A549 (cell line): ENCODE data around the gene TMCC2. TPM values are rescaled to one million over a fixed set of nuclear protein-coding genes. Genes with fewer than 3 reads are reported as not detected.
A peak's percentile ranks its signal among the peaks of the same experiment; 100 is the strongest.

Experiments
- ATAC-seq, 2 experiments: fragments of 200-7000 bp in 1 of 2; fragments of >200 bp in 1 of 2; cut with Nextera tagmentation in 1 of 2; cut with Tn5 transposase in 1 of 2; 3 replicates each; pipeline versions ENCODE4 v1.8.0 to v1.9.1; 2018 to 2020; ENCODE audit warnings: mild to moderate bottlenecking in 1 of 2, moderate library complexity in 1 of 2
- CTCF ChIA-PET: fragments of 300-600 bp; sonication (Branson Sonifier 250); formaldehyde crosslinking; extraction: SDS; loops from one replicate; lab custom pipeline; 2021; ENCODE audit warnings: antibody characterized with exemption, inconsistent platforms; lab: Yijun Ruan, JAX
- POLR2A ChIA-PET: fragments of 350-600 bp; formaldehyde crosslinking; extraction: SDS; loops from one replicate; lab custom pipeline; 2021; ENCODE audit warnings: antibody characterized with exemption, inconsistent platforms; lab: Yijun Ruan, JAX
- DNase-seq, 2 experiments: peaks; one replicate each; pipeline versions ENCODE4 v3.0.0 to v3.0.0-alpha.2; 2011 to 2016; ENCODE audit warnings: low read depth in 1 of 2, low spot score in 1 of 2
- FAIRE-seq: peaks from 2 replicates; lab custom pipeline; 2011; peaks lifted over from hg19 to GRCh38; lab: Jason Lieb, UNC
- H3K27ac ChIP-seq, 2 experiments: fragments of >200 bp; sonication (Bioruptor Twin); formaldehyde crosslinking; 3 replicates each; pipeline ENCODE4 v1.5.1; 2016 to 2017
- H3K4me1 ChIP-seq: fragments of >200 bp; sonication (Bioruptor Twin); formaldehyde crosslinking; 3 replicates; pipeline ENCODE4 v1.6.1; 2016
- H3K4me2 ChIP-seq: fragments of >200 bp; sonication (Bioruptor Twin); formaldehyde crosslinking; 3 replicates; pipeline ENCODE4 v1.6.1; 2016
- H3K4me3 ChIP-seq: fragments of >200 bp; sonication (Bioruptor Twin); formaldehyde crosslinking; 3 replicates; pipeline ENCODE4 v1.5.1; 2016
- H3K9me3 ChIP-seq: fragments of >200 bp; sonication (Bioruptor Twin); formaldehyde crosslinking; 3 replicates; pipeline ENCODE4 v1.6.1; 2016
- BCL3 ChIP-seq: fragments of >200 bp; sonication (Bioruptor Twin); formaldehyde crosslinking; IDR thresholded peaks from 3 replicates; pipeline ENCODE4 v1.6.1; 2016
- CEBPB ChIP-seq, 2 experiments: fragments of >200 bp in 1 of 2; sonication (Bioruptor Twin) in 1 of 2; formaldehyde crosslinking in 1 of 2; IDR thresholded peaks; 2 replicates each; pipeline ENCODE4 v1.6.1; 2012 to 2016
- CTCF ChIP-seq: fragments of >200 bp; sonication (Bioruptor Twin); formaldehyde crosslinking; IDR thresholded peaks from 3 replicates; pipeline ENCODE4 v1.5.1; 2016
- E2F6 ChIP-seq: IDR thresholded peaks from 2 replicates; pipeline ENCODE4 v1.6.1; 2012; ENCODE audit warnings: low read depth, borderline replicate concordance
- EHMT2 ChIP-seq: fragments of 200-600 bp; sonication (generic); IDR thresholded peaks from 2 replicates; pipeline ENCODE4 v1.6.1; 2016; ENCODE audit warnings: antibody characterized with exemption, low read depth, mild to moderate bottlenecking, moderate library complexity
- ESRRA ChIP-seq: fragments of 150-350 bp; IDR thresholded peaks from 2 replicates; pipeline ENCODE4 v1.6.1; 2014; ENCODE audit warnings: mild to moderate bottlenecking, low read length, borderline replicate concordance
- MAZ ChIP-seq: fragments of 150-350 bp; IDR thresholded peaks from 2 replicates; pipeline ENCODE4 v1.6.1; 2014; ENCODE audit warnings: antibody characterized with exemption, low read depth, low read length, borderline replicate concordance
- RAD21 ChIP-seq, 2 experiments: fragments of >200 bp in 1 of 2; sonication (Bioruptor Twin) in 1 of 2; formaldehyde crosslinking in 1 of 2; IDR thresholded peaks in 1 of 2; conservative IDR thresholded peaks in 1 of 2; 2 replicates in 1 of 2; 3 replicates in 1 of 2; pipeline ENCODE4 v1.6.1; 2012 to 2018; ENCODE audit warnings: inconsistent platforms in 1 of 2
- REST ChIP-seq: fragments of 200-600 bp; sonication (generic); IDR thresholded peaks from 2 replicates; pipeline ENCODE4 v1.6.1; 2016; ENCODE audit warnings: antibody characterized with exemption, mild to moderate bottlenecking, moderate library complexity
- SMC3 ChIP-seq: fragments of >200 bp; sonication (Bioruptor Twin); formaldehyde crosslinking; IDR thresholded peaks from 3 replicates; pipeline ENCODE4 v1.6.1; 2018; ENCODE audit warnings: inconsistent platforms
- ZFP36 ChIP-seq: fragments of 450-650 bp; IDR thresholded peaks from 2 replicates; pipeline ENCODE4 v1.6.1; 2014; ENCODE audit warnings: borderline replicate concordance; ENCODE audit not compliant: partially characterized antibody
- WGBS: methylation state at CpG from one replicate; pipeline ENCODE4 v1.1.6; 2017; ENCODE audit errors: missing lambda C conversion rate; 5-methylcytosine and 5-hydroxymethylcytosine counted together
- polyA plus RNA-seq, 4 experiments: library from polyadenylated mRNA; depleted of rRNA in 3 of 4; stranded (reverse); fragments of >200 nt; fragmentation: RNase III in 1 of 4; extraction: RNeasy Plus Mini Kit Qiagen cat#74134 plus additional on column Dnase treatment in 1 of 4; gene quantifications; 2 replicates in 3 of 4; 3 replicates in 1 of 4; pipeline ENCODE4 v1.2.3, GENCODE V29; 2011 to 2017

Gene TMCC2
- polyA plus RNA-seq, 2 of the 4 experiments (the other 2 are of a cell fraction), result 1.7 to 3.2 TPM

- FAIRE-seq (no peak), DNase-seq (peak; percentile 82), ATAC-seq (peak; percentile 91 to 97)
- Histone ChIP-seq H3K4me1 (peaks cover 16% of the 10 kb centered on the region), H3K9me3 (no peaks in the 10 kb centered on the region), H3K27ac (peak overlapping the region in 1 of 2 experiments; percentile 51; a peak in 3 of 6 replicates), H3K4me2 (no peak overlapping the region), H3K4me3 (no peak overlapping the region)
- WGBS, result 38% methylated on average over 8 of the region's 8 CpGs
- POLR2A ChIA-PET, result interaction anchor here (1.0 to 1.5 kb wide), 3 partner anchors 27 to 134 kb away, joined by 4 to 6 read pairs (median 4); partner anchors contain the start of genes RBBP5 and TMCC2
- TF ChIP-seq ESRRA (no peak), REST (no peak), ZFP36 (no peak), BCL3 (no peak), CEBPB (IDR thresholded peaks at IDR 0.05) (no peak), E2F6 (no peak), CTCF (peak; percentile 95), RAD21 (conservative IDR thresholded peaks at IDR 0.05 in 1 of 2, IDR thresholded peaks at IDR 0.05 in 1 of 2) (peak; percentile 97 to 100), EHMT2 (no peak), SMC3 (peak; percentile 92)
- CTCF ChIA-PET, result interaction anchor here (0.6 to 89.2 kb wide), 82 partner anchors 7 to 668 kb away, joined by 3 to 3627 read pairs (median 4); partner anchors contain the start of genes DSTYK, KLHDC8A, NUAK2 and RBBP5
These were observed 28.4 kb downstream of the TMCC2 start for GRCh38 chr1:205255941-205256780.

- ChIA-PET POLR2A (interaction anchor here (1.5 kb wide), 2 partner anchors 27 to 135 kb away, joined by 4 to 6 read pairs; partner anchors contain the start of gene RBBP5), CTCF (interaction anchor here (0.6 to 89.2 kb wide), 64 partner anchors 6 to 669 kb away, joined by 3 to 3627 read pairs (median 5); partner anchors contain the start of genes DSTYK, KLHDC8A, NUAK2 and RBBP5)
- no peak for ATAC-seq
- no peak for DNase-seq
- no peak overlapping the region for H3K4me2 ChIP-seq
- TF ChIP-seq MAZ, result no peak
- 88% methylated on average over 17 of the region's 19 CpGs for WGBS
- peak overlapping the region in 1 of 2 experiments; percentile 82; a peak in 2 of 6 replicates for H3K27ac ChIP-seq
- no peak for FAIRE-seq
- no peaks in the 10 kb centered on the region for H3K9me3 ChIP-seq
- H3K4me3 ChIP-seq, result no peak overlapping the region
- peaks cover 25% of the 10 kb centered on the region for H3K4me1 ChIP-seq
These were observed 29.3 kb downstream of the TMCC2 start for GRCh38 chr1:205256951-205257625.
